A673 (cell line): ENCODE results near the gene CAPN9. TPM values are rescaled to one million over a fixed set of nuclear protein-coding genes. Genes with fewer than 3 reads are reported as not detected.

Experiments
- BruUV-seq: library from RNA; stranded (reverse); fragments of 400-500 nt; replicated peaks from 2 replicates; lab custom pipeline; 2021; lab: Mats Ljungman, UMichigan
- CTCF ChIA-PET: fragments of 300-600 bp; sonication (Branson Sonifier 250); formaldehyde crosslinking; loops from one replicate; lab custom pipeline; 2022; ENCODE audit warnings: antibody characterized with exemption; lab: Charles Lee
- POLR2A ChIA-PET: fragments of 300-600 bp; sonication (Branson Sonifier 250); formaldehyde crosslinking; loops from one replicate; lab custom pipeline; 2022; ENCODE audit warnings: antibody characterized with exemption; ENCODE audit not compliant: low non-redundant PET; lab: Charles Lee
- DNase-seq: peaks from one replicate; pipeline ENCODE4 v3.0.0-alpha.2; 2015; ENCODE audit warnings: low spot score
- H3K27ac ChIP-seq: fragments of 200-600 bp; sonication (generic); 2 replicates; pipeline ENCODE4 v1.5.1; 2016; ENCODE audit warnings: mixed run types, low read depth, mild to moderate bottlenecking, mixed read lengths, antibody characterized with exemption, low read length; ENCODE audit not compliant: poor library complexity, severe bottlenecking
- H3K27me3 ChIP-seq: fragments of 200-600 bp; sonication (generic); replicated peaks from 2 replicates; pipeline ENCODE4 v1.6.1; 2017; ENCODE audit warnings: mixed run types, low read depth, mild to moderate bottlenecking, mixed read lengths, antibody characterized with exemption, low read length; ENCODE audit not compliant: insufficient read depth, poor library complexity
- H3K36me3 ChIP-seq: fragments of 200-600 bp; sonication (generic); 2 replicates; pipeline ENCODE4 v1.6.1; 2016; ENCODE audit warnings: mixed run types, mild to moderate bottlenecking, mixed read lengths, antibody characterized with exemption, low read length; ENCODE audit not compliant: insufficient read depth, poor library complexity, severe bottlenecking
- H3K4me1 ChIP-seq: fragments of 200-600 bp; sonication (generic); 2 replicates; pipeline ENCODE4 v1.6.1; 2017; ENCODE audit warnings: mixed run types, mild to moderate bottlenecking, mixed read lengths, antibody characterized with exemption, low read length; ENCODE audit not compliant: insufficient read depth, poor library complexity, severe bottlenecking
- H3K4me3 ChIP-seq: fragments of 200-600 bp; sonication (generic); 2 replicates; pipeline ENCODE4 v1.5.1; 2016; ENCODE audit warnings: low read depth, mixed run types, mild to moderate bottlenecking, mixed read lengths, low read length; ENCODE audit not compliant: poor library complexity, severe bottlenecking
- H3K9me3 ChIP-seq: fragments of 200-600 bp; sonication (generic); 2 replicates; pipeline ENCODE4 v1.6.1; 2016; ENCODE audit warnings: mixed run types, low read depth, mild to moderate bottlenecking, mixed read lengths, antibody characterized with exemption, low read length; ENCODE audit not compliant: poor library complexity, severe bottlenecking
- CTCF ChIP-seq: fragments of 300-800, 200-600 bp; sonication (generic); conservative IDR thresholded peaks from 2 replicates; pipeline ENCODE4 v1.5.1; 2017; ENCODE audit warnings: low read depth, mild to moderate bottlenecking, antibody characterized with exemption, low read length, moderate library complexity, mixed read lengths
- EZH2 ChIP-seq: fragments of 200-600 bp; sonication (generic); IDR thresholded peaks from 2 replicates; pipeline ENCODE4 v1.6.1; 2017; ENCODE audit warnings: borderline replicate concordance, low read depth, mild to moderate bottlenecking, mixed read lengths, antibody characterized with exemption, low read length; ENCODE audit not compliant: poor library complexity, severe bottlenecking
- intact Hi-C: fragments of 100-400 bp; cut with micrococcal nuclease; formaldehyde crosslinking; loops from one replicate; pipeline ENCODE4 v1.10.0; 2022; ENCODE audit not compliant: unreplicated experiment
- total RNA-seq: library from RNA; stranded (reverse); gene quantifications from 2 replicates; pipeline ENCODE4 v1.2.3, GENCODE V29; 2021

CAPN9 gene
- total RNA-seq, 1 experiment from 2014 or later: not detected

GRCh38 chr1:230788561-230789275 is 41.5 kb downstream of the CAPN9 start:
- DNase-seq: no peak
- no peak overlapping the region for H3K4me3 ChIP-seq
- TF ChIP-seq EZH2 (no peak), CTCF (no peak)
- H3K9me3 ChIP-seq: no peaks in the 10 kb centered on the region
- no TSS peak for BruUV-seq
- no peaks in the 10 kb centered on the region for H3K4me1 ChIP-seq
- H3K27me3 ChIP-seq: no peaks in the 10 kb centered on the region
- no peaks in the 10 kb centered on the region for H3K36me3 ChIP-seq
- intact Hi-C loops: no loop called here
- CTCF ChIA-PET: no interaction called here
- no peak overlapping the region for H3K27ac ChIP-seq
- POLR2A ChIA-PET: no interaction called here

GRCh38 chr1:230790026-230790425 is 42.8 kb downstream of the CAPN9 start:
- ChIA-PET CTCF (no interaction called here), POLR2A (no interaction called here)
- no peak overlapping the region for H3K27ac ChIP-seq
- H3K4me3 ChIP-seq: no peak overlapping the region
- H3K36me3 ChIP-seq: no peaks in the 10 kb centered on the region
- no peaks in the 10 kb centered on the region for H3K4me1 ChIP-seq
- BruUV-seq: no TSS peak
- no peaks in the 10 kb centered on the region for H3K27me3 ChIP-seq
- intact Hi-C loops: no loop called here
- no peak for DNase-seq
- no peaks in the 10 kb centered on the region for H3K9me3 ChIP-seq
- TF ChIP-seq CTCF (no peak), EZH2 (no peak)

GRCh38 chr1:230791986-230792564 is 44.9 kb downstream of the CAPN9 start:
- H3K36me3 ChIP-seq: no peaks in the 10 kb centered on the region
- no peaks in the 10 kb centered on the region for H3K27me3 ChIP-seq
- POLR2A ChIA-PET: no interaction called here
- BruUV-seq: no TSS peak
- TF ChIP-seq EZH2 (no peak), CTCF (no peak)
- no peaks in the 10 kb centered on the region for H3K9me3 ChIP-seq
- H3K4me1 ChIP-seq: no peaks in the 10 kb centered on the region
- CTCF ChIA-PET: no interaction called here
- H3K4me3 ChIP-seq: no peak overlapping the region
- no peak overlapping the region for H3K27ac ChIP-seq
- intact Hi-C loops: no loop called here
- no peak for DNase-seq
